DOHH2 (cell line): ENCODE results near the gene HLA-F.
A peak's percentile ranks its signal among the peaks of the same experiment; 100 is the strongest.

Experiments
- H3F3A ChIP-seq: fragments of 200-600 bp; sonication (generic), shearing (Covaris generic); 2 replicates; pipeline ENCODE4 v1.6.0; 2016; ENCODE audit warnings: antibody characterized with exemption, mild to moderate bottlenecking; ENCODE audit not compliant: control insufficient read depth, insufficient read depth
- H3K27ac ChIP-seq: fragments of 200-600 bp; sonication (generic); 2 replicates; pipeline ENCODE4 v1.5.1; 2014; ENCODE audit warnings: low read depth, mild to moderate bottlenecking, low read length, moderate library complexity
- H3K27me3 ChIP-seq: fragments of 200-600 bp; sonication (generic); 2 replicates; pipeline ENCODE4 v1.6.1; 2014; ENCODE audit warnings: mild to moderate bottlenecking, low read length, mixed read lengths; ENCODE audit not compliant: control insufficient read depth
- H3K36me3 ChIP-seq: fragments of 200-600 bp; sonication (generic); 2 replicates; pipeline ENCODE4 v1.6.1; 2014; ENCODE audit warnings: mild to moderate bottlenecking, low read length, moderate library complexity, mixed read lengths; ENCODE audit not compliant: control insufficient read depth
- H3K4me1 ChIP-seq: fragments of 200-600 bp; sonication (generic); 2 replicates; pipeline ENCODE4 v1.6.1; 2014; ENCODE audit warnings: mild to moderate bottlenecking, low read length, mixed read lengths; ENCODE audit not compliant: control insufficient read depth
- H3K4me2 ChIP-seq: fragments of 200-600 bp; sonication (generic); 2 replicates; pipeline ENCODE4 v1.6.0; 2014; ENCODE audit warnings: mild to moderate bottlenecking, low read length, moderate library complexity
- H3K4me3 ChIP-seq: fragments of 200-600 bp; sonication (generic); 2 replicates; pipeline ENCODE4 v1.5.1; 2014; ENCODE audit warnings: mild to moderate bottlenecking, low read length, mixed read lengths
- H3K79me2 ChIP-seq: fragments of 200-600 bp; sonication (generic); 2 replicates; pipeline ENCODE4 v1.6.1; 2014; ENCODE audit warnings: mild to moderate bottlenecking, low read length, mixed read lengths; ENCODE audit not compliant: control insufficient read depth
- H3K9me2 ChIP-seq: fragments of 200-600 bp; sonication (generic); replicated peaks from 2 replicates; pipeline ENCODE4 v1.6.1; 2014; ENCODE audit warnings: mild to moderate bottlenecking, low read length, mixed read lengths; ENCODE audit not compliant: control insufficient read depth
- H3K9me3 ChIP-seq: fragments of 200-600 bp; sonication (generic); 2 replicates; pipeline ENCODE4 v1.6.1; 2014; ENCODE audit warnings: antibody characterized with exemption, low read length, mixed read lengths; ENCODE audit not compliant: control insufficient read depth, insufficient read depth
- H4K20me1 ChIP-seq: fragments of 200-600 bp; sonication (generic); 2 replicates; pipeline ENCODE4 v1.6.0; 2014; ENCODE audit warnings: low read depth, mild to moderate bottlenecking, antibody characterized with exemption, low read length, moderate library complexity; ENCODE audit not compliant: control insufficient read depth, insufficient read depth
- CTCF ChIP-seq: fragments of 200-600 bp; sonication (generic); IDR thresholded peaks from one replicate; pipeline ENCODE4 v1.5.1; 2014; ENCODE audit warnings: antibody characterized with exemption, mild to moderate bottlenecking, low read depth, low read length; ENCODE audit not compliant: poor library complexity, severe bottlenecking
- EZH2phosphoT487 ChIP-seq: fragments of 200-600 bp; sonication (generic); IDR thresholded peaks from 2 replicates; pipeline ENCODE4 v1.6.1; 2017; ENCODE audit warnings: borderline replicate concordance, mild to moderate bottlenecking, antibody characterized with exemption, low read length, moderate library complexity, mixed read lengths

The HLA-F gene

DNA sequence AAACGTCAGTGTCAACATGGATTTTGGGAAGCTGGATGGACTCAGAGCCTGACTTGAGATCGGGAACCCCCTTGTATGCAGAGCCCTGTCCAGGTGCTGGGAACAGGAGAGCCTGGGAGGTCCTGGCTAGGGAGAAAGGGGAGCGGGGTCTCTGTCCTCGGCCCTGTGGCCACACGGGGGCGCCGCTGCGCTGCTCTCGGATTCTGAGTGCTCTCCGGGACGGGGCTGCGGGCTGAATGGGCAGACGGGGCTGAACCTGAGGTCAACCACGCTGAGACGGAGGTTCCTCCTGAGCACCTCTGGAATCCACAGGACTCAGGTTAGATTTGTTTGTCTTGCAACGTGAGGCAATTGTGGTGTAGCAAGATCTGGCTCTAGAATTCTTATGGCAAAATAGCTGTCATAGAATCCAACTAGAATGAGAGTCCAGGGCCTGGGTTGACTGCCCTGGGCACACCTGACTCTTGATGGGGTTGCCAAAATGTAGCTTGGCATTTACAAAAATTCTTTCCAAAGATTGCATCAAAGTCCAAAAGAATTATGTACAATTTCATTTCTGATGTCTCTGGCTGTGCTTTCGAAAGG is 20.6 kb upstream of the HLA-F start:
- Histone ChIP-seq H3K79me2 (no peaks in the 10 kb centered on the region), H3K4me2 (no peak overlapping the region)
- TF ChIP-seq CTCF = peak; percentile 76
- no peak for TF ChIP-seq EZH2phosphoT487

GRCh38 chr6:29705389-29706231 is 17.6 kb upstream of the HLA-F start:
- Histone ChIP-seq H3F3A (no peaks in the 10 kb centered on the region), H4K20me1 (no peaks in the 10 kb centered on the region), H3K4me2 (no peak overlapping the region), H3K27me3 (peaks cover 32% of the 10 kb centered on the region), H3K9me2 (no peaks in the 10 kb centered on the region), H3K36me3 (no peaks in the 10 kb centered on the region), H3K4me3 (no peak overlapping the region), H3K9me3 (no peaks in the 10 kb centered on the region), H3K27ac (no peak overlapping the region), H3K4me1 (peaks cover 10% of the 10 kb centered on the region), H3K79me2 (no peaks in the 10 kb centered on the region)
- TF ChIP-seq CTCF (peak; percentile 65), EZH2phosphoT487 (no peak)

More for the DNA sequence above, 20.6 kb upstream of the HLA-F start:
- Histone ChIP-seq H3K9me2 (no peaks in the 10 kb centered on the region), H3K4me1 (no peaks in the 10 kb centered on the region), H3K27me3 (peaks cover 14% of the 10 kb centered on the region), H3K27ac (no peak overlapping the region), H3K9me3 (no peaks in the 10 kb centered on the region), H3K4me3 (no peak overlapping the region), H3K36me3 (no peaks in the 10 kb centered on the region), H4K20me1 (no peaks in the 10 kb centered on the region), H3F3A (no peaks in the 10 kb centered on the region)

DNA sequence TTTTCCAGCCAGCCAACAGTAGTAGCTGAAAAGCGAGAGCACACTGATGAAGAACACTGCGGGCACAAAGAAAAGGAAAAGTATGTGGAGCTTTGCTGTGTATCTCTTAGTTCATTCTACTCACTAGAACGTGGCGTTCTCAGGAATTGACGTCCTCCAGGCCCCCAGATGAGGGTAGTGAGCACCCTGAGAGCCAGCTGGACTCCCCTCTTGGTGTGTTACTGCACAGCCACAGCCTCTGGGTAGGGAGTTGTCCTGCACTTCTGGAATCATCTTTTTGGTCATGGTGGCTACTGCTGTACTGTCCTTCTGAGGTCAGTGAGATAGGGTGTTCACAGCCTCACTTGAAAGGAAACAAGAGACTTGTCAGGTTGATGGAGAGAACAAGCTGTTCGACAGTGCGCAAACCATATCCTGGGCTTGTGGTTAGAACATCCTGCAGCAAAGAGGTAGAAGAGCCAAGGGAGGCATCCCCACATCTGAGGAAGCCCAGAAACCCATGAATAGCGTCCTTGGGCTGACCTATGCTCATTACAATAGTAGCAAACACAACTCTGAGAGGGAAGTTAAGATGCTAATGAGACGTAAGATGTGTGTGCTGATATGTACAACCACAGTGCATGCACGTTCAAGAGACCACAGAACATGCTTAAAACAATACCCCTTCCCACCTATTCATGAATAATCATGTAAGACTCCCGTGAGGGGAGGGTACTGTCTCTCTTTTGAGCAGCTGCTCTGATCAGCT is 14.6 kb upstream of the HLA-F start:
- Histone ChIP-seq H3K36me3 (no peaks in the 10 kb centered on the region), H3K4me1 (peaks cover 10% of the 10 kb centered on the region), H4K20me1 (no peaks in the 10 kb centered on the region), H3K27ac (no peak overlapping the region), H3K27me3 (peaks cover 32% of the 10 kb centered on the region), H3K9me2 (no peaks in the 10 kb centered on the region), H3K4me2 (peak overlapping the region; percentile 21; the same call in 1 of the 2 replicates), H3K4me3 (no peak overlapping the region), H3K79me2 (no peaks in the 10 kb centered on the region), H3F3A (no peaks in the 10 kb centered on the region), H3K9me3 (no peaks in the 10 kb centered on the region)
- TF ChIP-seq EZH2phosphoT487 = no peak
- no peak for TF ChIP-seq CTCF
